Liver (tissue), 9 donors: Measurements from ENCODE around the gene SHC2. TPM values are rescaled to one million over a fixed set of nuclear protein-coding genes. Genes with fewer than 3 reads are reported as not detected.

Experiments
- DNase-seq: peaks from one replicate; pipeline ENCODE4 v3.0.0-alpha.2; 2017; ENCODE audit warnings: low spot score
- H3K27ac ChIP-seq, 2 donors: one replicate each; pipeline ENCODE4 v1.7.0; 2013; ENCODE audit warnings: inconsistent platforms in 2 of 2, low read length in 2 of 2, control low read depth in 1 of 2, low read depth in 1 of 2, mild to moderate bottlenecking in 1 of 2
- H3K27me3 ChIP-seq, 4 donors: one replicate each; pipeline versions ENCODE4 v1.6.1 to v1.7.0; 2013; ENCODE audit warnings: low read length in 3 of 4, inconsistent platforms in 1 of 4, mild to moderate bottlenecking in 1 of 4, moderate library complexity in 1 of 4; ENCODE audit not compliant: control insufficient read depth in 4 of 4, insufficient read depth in 4 of 4
- H3K36me3 ChIP-seq, 4 donors: one replicate each; pipeline versions ENCODE4 v1.6.1 to v1.7.0; 2013; ENCODE audit warnings: low read length in 3 of 4, mild to moderate bottlenecking in 3 of 4, low read depth in 1 of 4, moderate library complexity in 1 of 4; ENCODE audit not compliant: control insufficient read depth in 4 of 4, insufficient read depth in 3 of 4
- H3K4me1 ChIP-seq, 4 donors: one replicate each; pipeline versions ENCODE4 v1.6.1 to v1.7.0; 2013; ENCODE audit warnings: low read length in 3 of 4, mild to moderate bottlenecking in 3 of 4, moderate library complexity in 1 of 4; ENCODE audit not compliant: control insufficient read depth in 4 of 4, insufficient read depth in 4 of 4
- H3K4me3 ChIP-seq, 3 donors: one replicate each; pipeline versions ENCODE4 v1.6.1 to v1.7.0; 2013; ENCODE audit warnings: low read length in 3 of 3, control low read depth in 1 of 3, low read depth in 1 of 3, mild to moderate bottlenecking in 1 of 3
- H3K9ac ChIP-seq, 2 donors: one replicate each; pipeline ENCODE4 v1.7.0; 2013; ENCODE audit warnings: low read length in 2 of 2, mild to moderate bottlenecking in 2 of 2, moderate library complexity in 2 of 2, control low read depth in 1 of 2, low read depth in 1 of 2
- H3K9me3 ChIP-seq, 4 donors: one replicate each; pipeline versions ENCODE4 v1.6.1 to v1.7.0; 2013; ENCODE audit warnings: low read length in 3 of 4; ENCODE audit not compliant: control insufficient read depth in 4 of 4
- EGR1 ChIP-seq, 2 donors: IDR thresholded peaks; 2 replicates each; pipeline ENCODE4 v1.6.1; 2016 to 2018; ENCODE audit warnings: antibody characterized with exemption in 2 of 2, low read depth in 2 of 2
- FOXA1 ChIP-seq: IDR thresholded peaks from 2 replicates; pipeline ENCODE4 v1.6.1; 2016; ENCODE audit warnings: antibody characterized with exemption
- FOXA2 ChIP-seq: IDR thresholded peaks from 2 replicates; pipeline ENCODE4 v1.6.1; 2016; ENCODE audit warnings: antibody characterized with exemption
- GABPA ChIP-seq, 2 donors: IDR thresholded peaks in 1 of 2; conservative IDR thresholded peaks in 1 of 2; 2 replicates each; pipeline ENCODE4 v1.6.1; 2016; ENCODE audit warnings: antibody characterized with exemption in 2 of 2, mild to moderate bottlenecking in 1 of 2, moderate library complexity in 1 of 2
- HNF4A ChIP-seq, 2 donors: conservative IDR thresholded peaks; 2 replicates each; pipeline ENCODE4 v1.6.1; 2016; ENCODE audit warnings: antibody characterized with exemption in 2 of 2, mild to moderate bottlenecking in 2 of 2
- HNF4G ChIP-seq: IDR thresholded peaks from 2 replicates; pipeline ENCODE4 v1.6.1; 2016; ENCODE audit warnings: antibody characterized with exemption
- JUND ChIP-seq, 2 donors: IDR thresholded peaks; 2 replicates each; pipeline ENCODE4 v1.6.1; 2016; ENCODE audit warnings: antibody characterized with exemption in 2 of 2
- NR2F2 ChIP-seq: IDR thresholded peaks from 2 replicates; pipeline ENCODE4 v1.6.1; 2016; ENCODE audit warnings: antibody characterized with exemption
- RAD21 ChIP-seq, 2 donors: IDR thresholded peaks; 2 replicates each; pipeline ENCODE4 v1.6.1; 2016; ENCODE audit warnings: antibody characterized with exemption in 2 of 2, mild to moderate bottlenecking in 2 of 2
- RXRA ChIP-seq, 2 donors: IDR thresholded peaks; 2 replicates each; pipeline ENCODE4 v1.6.1; 2017 to 2018; ENCODE audit warnings: antibody characterized with exemption in 2 of 2, mild to moderate bottlenecking in 1 of 2
- SP1 ChIP-seq: IDR thresholded peaks from 2 replicates; pipeline ENCODE4 v1.6.1; 2018; ENCODE audit warnings: antibody characterized with exemption, mild to moderate bottlenecking
- TAF1 ChIP-seq: conservative IDR thresholded peaks from 2 replicates; pipeline ENCODE4 v1.6.1; 2016; ENCODE audit warnings: antibody characterized with exemption, mild to moderate bottlenecking
- YY1 ChIP-seq: IDR thresholded peaks from 2 replicates; pipeline ENCODE4 v1.6.1; 2016; ENCODE audit warnings: antibody characterized with exemption, mild to moderate bottlenecking
- WGBS: extraction: QIAGEN DNeasy Blood & Tissue Kit; methylation state at CpG from one replicate; pipeline ENCODE4 v1.1.7; 2013; 5-methylcytosine and 5-hydroxymethylcytosine counted together
- polyA plus RNA-seq, 2 donors: library from polyadenylated mRNA; stranded (reverse) in 1 of 2; unstranded in 1 of 2; fragments of 200-250 nt in 1 of 2; fragments of >200 nt in 1 of 2; fragmentation: Nextera tagmentation in 1 of 2; extraction: Ambion mirVana in 1 of 2; gene quantifications; one replicate each; pipeline versions ENCODE4 v1.2.1 to v1.2.3, GENCODE V29; 2013 to 2015
- total RNA-seq, 2 donors: library from RNA; depleted of rRNA; stranded (reverse); fragments of >200 nt; gene quantifications; one replicate each; pipeline ENCODE4 v1.2.3, GENCODE V29; 2014
- TF ChIP-seq, protein P1 (sequence below): fragments of 150-350 bp; IDR thresholded peaks from 2 replicates; pipeline ENCODE4 v1.5.1; 2017; ENCODE audit warnings: improper control_type of control experiment, low read depth, low read length; ENCODE audit not compliant: missing input control
- TF ChIP-seq, protein P2 (sequence below): IDR thresholded peaks from 2 replicates; pipeline ENCODE4 v1.6.1; 2016; ENCODE audit warnings: antibody characterized with exemption
- TF ChIP-seq, protein P3 (sequence below): IDR thresholded peaks from 2 replicates; pipeline ENCODE4 v1.6.1; 2016; ENCODE audit warnings: antibody characterized with exemption
- TF ChIP-seq, protein P4 (sequence below): IDR thresholded peaks from 2 replicates; pipeline ENCODE4 v1.6.1; 2016; ENCODE audit warnings: antibody characterized with exemption, mild to moderate bottlenecking
- TF ChIP-seq, protein P5 (sequence below): IDR thresholded peaks from 2 replicates; pipeline ENCODE4 v1.6.1; 2016; ENCODE audit warnings: antibody characterized with exemption
- donor health status: healthy.
- donor health status: healthy.
- donor health status: healthy.
- donor health status: healthy.
- donor health status: healthy.

The SHC2 gene
- total and polyA plus RNA-seq, 4 donors, result 15.6 to 43.0 (median 23.0) TPM

DNA sequence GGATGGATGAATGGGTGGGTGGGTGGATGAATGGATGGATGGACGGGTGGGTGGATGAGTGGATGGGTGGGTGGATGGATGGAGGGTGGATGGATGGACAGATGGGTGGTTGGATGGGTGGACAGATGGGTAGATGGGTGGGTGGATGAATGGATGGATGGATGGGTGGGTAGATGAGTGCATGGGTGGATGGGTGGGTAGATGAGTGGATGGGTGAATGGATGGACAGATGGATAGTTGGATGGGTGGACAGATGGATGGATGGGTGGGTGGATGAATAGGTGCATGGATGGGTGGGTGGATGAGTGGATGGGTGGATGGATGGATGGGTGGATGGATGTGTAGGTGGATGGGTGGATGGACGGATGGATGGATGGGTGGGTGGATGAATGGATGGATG lies 17.8 kb downstream of the SHC2 start:
- H3K9me3 ChIP-seq, result no peaks in the 10 kb centered on the region
- WGBS, result 98% methylated on average over 2 of the region's 2 CpGs
- no peak overlapping the region for H3K27ac ChIP-seq
- TF ChIP-seq YY1 (no peak), FOXA2 (no peak), RAD21 (IDR thresholded peaks at IDR 0.05) (no peak), FOXA1 (no peak), HNF4G (no peak), EGR1 (IDR thresholded peaks at IDR 0.05; ENCODE audit: low read depth in 2 of 2) (no peak), GABPA (IDR thresholded peaks at IDR 0.05 in 1 of 2, conservative IDR thresholded peaks at IDR 0.05 in 1 of 2) (no peak), TAF1 (no peak), NR2F2 (no peak)
- TF ChIP-seq, protein P1, sequence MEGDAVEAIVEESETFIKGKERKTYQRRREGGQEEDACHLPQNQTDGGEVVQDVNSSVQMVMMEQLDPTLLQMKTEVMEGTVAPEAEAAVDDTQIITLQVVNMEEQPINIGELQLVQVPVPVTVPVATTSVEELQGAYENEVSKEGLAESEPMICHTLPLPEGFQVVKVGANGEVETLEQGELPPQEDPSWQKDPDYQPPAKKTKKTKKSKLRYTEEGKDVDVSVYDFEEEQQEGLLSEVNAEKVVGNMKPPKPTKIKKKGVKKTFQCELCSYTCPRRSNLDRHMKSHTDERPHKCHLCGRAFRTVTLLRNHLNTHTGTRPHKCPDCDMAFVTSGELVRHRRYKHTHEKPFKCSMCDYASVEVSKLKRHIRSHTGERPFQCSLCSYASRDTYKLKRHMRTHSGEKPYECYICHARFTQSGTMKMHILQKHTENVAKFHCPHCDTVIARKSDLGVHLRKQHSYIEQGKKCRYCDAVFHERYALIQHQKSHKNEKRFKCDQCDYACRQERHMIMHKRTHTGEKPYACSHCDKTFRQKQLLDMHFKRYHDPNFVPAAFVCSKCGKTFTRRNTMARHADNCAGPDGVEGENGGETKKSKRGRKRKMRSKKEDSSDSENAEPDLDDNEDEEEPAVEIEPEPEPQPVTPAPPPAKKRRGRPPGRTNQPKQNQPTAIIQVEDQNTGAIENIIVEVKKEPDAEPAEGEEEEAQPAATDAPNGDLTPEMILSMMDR, result no peak
- TF ChIP-seq, protein P2, sequence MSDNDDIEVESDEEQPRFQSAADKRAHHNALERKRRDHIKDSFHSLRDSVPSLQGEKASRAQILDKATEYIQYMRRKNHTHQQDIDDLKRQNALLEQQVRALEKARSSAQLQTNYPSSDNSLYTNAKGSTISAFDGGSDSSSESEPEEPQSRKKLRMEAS, result no peak
- TF ChIP-seq, protein P3, sequence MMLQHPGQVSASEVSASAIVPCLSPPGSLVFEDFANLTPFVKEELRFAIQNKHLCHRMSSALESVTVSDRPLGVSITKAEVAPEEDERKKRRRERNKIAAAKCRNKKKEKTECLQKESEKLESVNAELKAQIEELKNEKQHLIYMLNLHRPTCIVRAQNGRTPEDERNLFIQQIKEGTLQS, result no peak
- no peak for DNase-seq
- no peak overlapping the region for H3K9ac ChIP-seq
- peaks cover 0 to 4% (median 0%) of the 10 kb centered on the region in 4 donors for H3K36me3 ChIP-seq
- H3K27me3 ChIP-seq, result no peaks in the 10 kb centered on the region
- H3K4me3 ChIP-seq, result no peak overlapping the region
- H3K4me1 ChIP-seq, result no peaks in the 10 kb centered on the region

DNA sequence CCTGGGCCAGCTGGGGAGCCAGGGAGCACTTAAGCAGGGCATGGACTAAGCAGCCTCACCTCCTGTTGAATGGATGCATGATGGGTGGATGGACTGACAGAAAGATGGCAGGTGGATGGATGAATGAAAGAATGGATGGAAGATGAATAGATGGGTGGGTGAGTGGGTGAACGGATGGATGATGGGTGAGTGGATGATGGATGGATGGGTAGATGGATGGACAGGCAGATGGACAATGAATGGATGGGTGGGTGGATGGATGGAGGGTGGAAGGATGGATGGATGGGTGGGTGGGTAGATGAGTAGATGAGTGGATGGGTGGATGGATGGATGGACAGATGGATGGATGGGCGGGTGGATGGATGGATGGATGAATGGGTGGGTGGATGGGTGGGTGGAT lies 18.7 kb downstream of the SHC2 start:
- Histone ChIP-seq H3K27ac (no peak overlapping the region), H3K4me1 (no peaks in the 10 kb centered on the region), H3K4me3 (no peak overlapping the region), H3K9me3 (no peaks in the 10 kb centered on the region), H3K36me3 (peaks cover 0 to 6% (median 1%) of the 10 kb centered on the region in 4 donors), H3K9ac (no peak overlapping the region), H3K27me3 (no peaks in the 10 kb centered on the region)
- 95% methylated on average over 2 of the region's 2 CpGs for WGBS
- no peak for DNase-seq
- TF ChIP-seq, protein P4, sequence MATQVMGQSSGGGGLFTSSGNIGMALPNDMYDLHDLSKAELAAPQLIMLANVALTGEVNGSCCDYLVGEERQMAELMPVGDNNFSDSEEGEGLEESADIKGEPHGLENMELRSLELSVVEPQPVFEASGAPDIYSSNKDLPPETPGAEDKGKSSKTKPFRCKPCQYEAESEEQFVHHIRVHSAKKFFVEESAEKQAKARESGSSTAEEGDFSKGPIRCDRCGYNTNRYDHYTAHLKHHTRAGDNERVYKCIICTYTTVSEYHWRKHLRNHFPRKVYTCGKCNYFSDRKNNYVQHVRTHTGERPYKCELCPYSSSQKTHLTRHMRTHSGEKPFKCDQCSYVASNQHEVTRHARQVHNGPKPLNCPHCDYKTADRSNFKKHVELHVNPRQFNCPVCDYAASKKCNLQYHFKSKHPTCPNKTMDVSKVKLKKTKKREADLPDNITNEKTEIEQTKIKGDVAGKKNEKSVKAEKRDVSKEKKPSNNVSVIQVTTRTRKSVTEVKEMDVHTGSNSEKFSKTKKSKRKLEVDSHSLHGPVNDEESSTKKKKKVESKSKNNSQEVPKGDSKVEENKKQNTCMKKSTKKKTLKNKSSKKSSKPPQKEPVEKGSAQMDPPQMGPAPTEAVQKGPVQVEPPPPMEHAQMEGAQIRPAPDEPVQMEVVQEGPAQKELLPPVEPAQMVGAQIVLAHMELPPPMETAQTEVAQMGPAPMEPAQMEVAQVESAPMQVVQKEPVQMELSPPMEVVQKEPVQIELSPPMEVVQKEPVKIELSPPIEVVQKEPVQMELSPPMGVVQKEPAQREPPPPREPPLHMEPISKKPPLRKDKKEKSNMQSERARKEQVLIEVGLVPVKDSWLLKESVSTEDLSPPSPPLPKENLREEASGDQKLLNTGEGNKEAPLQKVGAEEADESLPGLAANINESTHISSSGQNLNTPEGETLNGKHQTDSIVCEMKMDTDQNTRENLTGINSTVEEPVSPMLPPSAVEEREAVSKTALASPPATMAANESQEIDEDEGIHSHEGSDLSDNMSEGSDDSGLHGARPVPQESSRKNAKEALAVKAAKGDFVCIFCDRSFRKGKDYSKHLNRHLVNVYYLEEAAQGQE, result no peak
- TF ChIP-seq, protein P5, sequence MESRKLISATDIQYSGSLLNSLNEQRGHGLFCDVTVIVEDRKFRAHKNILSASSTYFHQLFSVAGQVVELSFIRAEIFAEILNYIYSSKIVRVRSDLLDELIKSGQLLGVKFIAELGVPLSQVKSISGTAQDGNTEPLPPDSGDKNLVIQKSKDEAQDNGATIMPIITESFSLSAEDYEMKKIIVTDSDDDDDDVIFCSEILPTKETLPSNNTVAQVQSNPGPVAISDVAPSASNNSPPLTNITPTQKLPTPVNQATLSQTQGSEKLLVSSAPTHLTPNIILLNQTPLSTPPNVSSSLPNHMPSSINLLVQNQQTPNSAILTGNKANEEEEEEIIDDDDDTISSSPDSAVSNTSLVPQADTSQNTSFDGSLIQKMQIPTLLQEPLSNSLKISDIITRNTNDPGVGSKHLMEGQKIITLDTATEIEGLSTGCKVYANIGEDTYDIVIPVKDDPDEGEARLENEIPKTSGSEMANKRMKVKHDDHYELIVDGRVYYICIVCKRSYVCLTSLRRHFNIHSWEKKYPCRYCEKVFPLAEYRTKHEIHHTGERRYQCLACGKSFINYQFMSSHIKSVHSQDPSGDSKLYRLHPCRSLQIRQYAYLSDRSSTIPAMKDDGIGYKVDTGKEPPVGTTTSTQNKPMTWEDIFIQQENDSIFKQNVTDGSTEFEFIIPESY, result no peak
- no peak for TF ChIP-seq RAD21 (IDR thresholded peaks at IDR 0.05)
- no peak for TF ChIP-seq JUND (IDR thresholded peaks at IDR 0.05)
- TF ChIP-seq YY1, result no peak
- TF ChIP-seq NR2F2, result no peak
- no peak for TF ChIP-seq HNF4A (conservative IDR thresholded peaks at IDR 0.05)
- TF ChIP-seq FOXA2, result no peak
- no peak for TF ChIP-seq SP1
- TF ChIP-seq, protein P2, result no peak
- TF ChIP-seq, protein P3, result no peak
- no peak for TF ChIP-seq RXRA (IDR thresholded peaks at IDR 0.05)
- TF ChIP-seq EGR1 (IDR thresholded peaks at IDR 0.05; ENCODE audit: low read depth in 2 of 2), result no peak
- no peak for TF ChIP-seq GABPA (IDR thresholded peaks at IDR 0.05 in 1 of 2, conservative IDR thresholded peaks at IDR 0.05 in 1 of 2)
